Endometrium (tissue), 2 donors: ENCODE data around the gene CPNE4.
"Not testable (repeated sequence)": the region's sequence is repeated elsewhere in the genome, so short reads cannot be mapped to it uniquely, and the experiment has no call there.

Experiments used
- FAIRE-seq: peaks from 2 replicates; lab custom pipeline; 2012; peaks lifted over from hg19 to GRCh38; lab: Jason Lieb, UNC
- donor health status: control.
- donor health status: control.

Gene CPNE4

GRCh38 chr3:131957980-131958379 is 76.8 kb downstream of the CPNE4 start:
- FAIRE-seq = no peak

- no peak for FAIRE-seq
These were observed 77.3 kb downstream of the CPNE4 start for GRCh38 chr3:131957511-131957910.

DNA sequence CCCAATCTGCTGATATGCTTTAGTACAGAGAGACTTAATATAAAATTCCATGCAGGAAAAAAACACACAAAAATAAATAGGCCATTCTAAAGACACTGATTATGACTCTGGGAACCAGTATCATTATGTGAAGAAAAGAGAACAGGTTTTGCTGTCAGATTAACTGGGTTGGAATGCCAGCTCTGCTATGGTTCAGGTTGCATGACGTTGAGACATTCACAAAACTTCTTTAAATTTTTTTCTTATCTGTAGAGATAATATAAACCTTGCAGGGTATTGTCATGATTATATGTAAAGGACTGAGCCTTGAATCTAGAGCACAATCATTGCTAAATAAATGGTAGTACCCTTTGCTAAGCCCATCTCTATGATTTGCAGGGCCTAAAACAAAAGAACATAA is 86.0 kb downstream of the CPNE4 start:
- FAIRE-seq = no peak

GRCh38 chr3:131944676-131945075 is 90.1 kb downstream of the CPNE4 start:
- FAIRE-seq = no peak

- FAIRE-seq = no peak
These were observed 101.1 kb downstream of the CPNE4 start for GRCh38 chr3:131933665-131934064.

DNA sequence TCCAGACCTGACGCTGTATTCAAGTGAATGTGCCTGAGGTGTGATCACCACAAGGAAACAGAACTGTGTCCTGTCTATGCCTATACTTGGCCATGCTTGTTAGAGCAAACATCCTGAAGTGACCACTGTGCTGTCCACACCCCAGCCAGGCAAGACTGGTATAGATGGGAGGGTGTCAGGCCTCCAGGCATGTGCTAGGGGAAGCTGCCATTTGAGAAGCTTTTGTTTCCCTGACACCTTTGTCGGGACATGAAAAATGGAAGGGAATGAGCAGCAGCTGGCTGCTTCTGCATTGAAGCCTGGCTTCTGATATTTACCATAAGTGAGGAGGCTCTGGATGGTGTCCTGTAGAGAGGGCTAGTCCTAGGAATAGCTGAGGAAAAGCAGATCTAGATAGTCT is 106.2 kb downstream of the CPNE4 start:
- no peak for FAIRE-seq

GRCh38 chr3:131925571-131925970 is 109.2 kb downstream of the CPNE4 start:
- FAIRE-seq = no peak

DNA sequence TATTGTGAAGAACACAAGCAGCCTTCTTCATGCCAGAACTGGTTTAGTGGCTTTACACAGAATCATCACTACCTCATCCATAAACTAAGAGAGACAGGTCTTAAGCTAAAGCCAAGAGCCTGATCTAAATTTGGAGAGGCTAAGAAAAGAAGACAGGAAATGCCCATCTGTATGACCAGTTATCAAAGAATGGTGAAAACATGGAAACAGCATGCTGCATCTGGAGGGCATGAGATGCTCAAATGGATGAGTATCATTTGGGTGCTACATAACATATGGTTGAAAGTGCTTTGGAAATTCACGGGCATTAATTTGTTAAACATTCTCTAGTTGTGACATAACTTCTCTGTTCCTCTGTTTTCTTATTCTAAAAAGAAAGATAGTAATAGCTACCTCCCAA is 112.5 kb downstream of the CPNE4 start:
- FAIRE-seq = no peak

GRCh38 chr3:131917006-131917405 is 117.8 kb downstream of the CPNE4 start:
- FAIRE-seq = no peak

DNA sequence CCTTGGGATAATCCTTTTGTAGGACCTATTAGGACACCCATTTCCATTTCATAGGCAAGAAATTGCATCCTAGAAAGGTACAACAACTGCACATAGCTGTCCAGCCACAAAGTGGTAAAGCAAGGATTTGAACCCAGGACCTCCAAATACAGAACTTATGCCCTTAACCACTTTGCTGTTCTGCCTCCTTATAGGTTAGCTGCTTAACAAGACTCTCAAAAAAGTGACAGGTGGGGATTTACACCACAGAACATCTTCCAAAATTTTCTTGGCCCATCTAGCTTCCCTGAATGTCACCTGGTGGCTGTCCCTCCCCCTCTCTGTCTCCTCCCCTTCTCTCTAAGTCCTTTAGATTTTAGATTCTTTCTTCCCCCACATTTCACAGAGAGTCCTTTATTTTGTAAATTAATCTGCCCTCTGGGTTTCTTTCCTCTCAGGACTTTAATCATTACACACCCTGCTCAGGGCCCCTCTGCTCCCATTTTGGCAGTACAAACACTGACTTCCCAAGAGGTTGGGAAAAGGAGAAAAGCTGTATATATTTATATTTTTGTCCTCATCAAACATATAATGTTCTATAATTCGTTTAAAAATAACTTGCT is 120.6 kb downstream of the CPNE4 start:
- no peak for FAIRE-seq

DNA sequence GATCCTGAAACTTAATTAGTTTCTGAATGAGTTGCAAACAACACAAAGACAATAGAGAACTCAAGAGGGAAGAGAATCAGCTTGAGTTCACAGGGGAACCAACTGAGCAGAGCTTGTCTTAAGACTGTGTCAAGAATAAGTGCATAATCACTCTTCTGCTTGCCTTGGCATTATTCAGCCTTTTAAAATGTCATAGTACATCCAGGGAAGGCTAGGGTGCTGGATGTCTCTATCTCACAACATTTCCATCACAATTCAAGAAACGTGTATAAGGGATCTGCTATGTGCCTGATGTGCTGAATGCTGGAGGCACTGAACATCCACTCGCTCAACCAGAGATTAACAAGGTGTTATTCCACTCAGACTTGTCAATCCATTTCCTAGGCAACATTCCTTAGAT is 122.6 kb downstream of the CPNE4 start:
- FAIRE-seq = no peak

DNA sequence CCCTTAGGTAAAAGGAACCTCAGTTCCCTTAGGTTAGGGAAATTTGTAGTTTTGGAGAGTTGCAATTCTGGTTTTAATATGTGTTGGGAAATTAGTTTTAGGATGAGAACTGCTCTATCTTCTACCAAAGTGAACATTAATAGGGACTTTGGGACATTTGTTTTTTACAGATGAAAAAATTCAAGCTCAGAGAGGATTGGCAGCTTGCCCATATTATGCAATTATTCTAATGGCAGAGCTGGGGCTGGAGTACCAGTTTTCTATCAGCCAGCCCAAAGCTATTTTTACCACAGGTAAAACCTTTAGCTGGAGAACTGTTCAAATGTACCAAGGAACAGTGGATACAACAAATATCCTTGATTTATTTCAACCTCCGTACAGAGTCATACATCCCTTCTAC is 127.0 kb downstream of the CPNE4 start:
- no peak for FAIRE-seq

- FAIRE-seq = no peak
These were observed 130.8 kb downstream of the CPNE4 start for GRCh38 chr3:131903988-131904415.

DNA sequence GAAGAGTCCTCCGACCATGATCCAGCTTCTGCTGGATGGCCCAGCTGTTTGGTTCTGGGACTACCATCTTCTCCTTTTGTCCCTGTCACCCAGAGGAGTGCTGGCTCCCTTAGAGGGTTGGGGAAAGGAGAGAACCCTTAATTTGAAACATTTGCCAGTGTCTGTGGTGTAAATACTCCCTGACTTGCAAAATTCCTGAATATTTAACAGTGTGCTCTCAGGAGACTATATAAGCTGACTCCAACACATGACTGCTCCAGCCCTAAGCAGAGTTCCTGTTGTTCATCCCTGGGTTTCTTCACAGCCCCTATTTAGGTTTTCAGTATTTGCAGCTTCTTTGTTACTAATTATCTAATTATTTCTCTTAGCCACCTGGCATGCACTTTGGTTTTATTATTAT is 133.1 kb downstream of the CPNE4 start:
- FAIRE-seq = no peak

- no peak for FAIRE-seq
These were observed 133.9 kb downstream of the CPNE4 start for GRCh38 chr3:131900891-131901290.

GRCh38 chr3:131899021-131899420 is 135.8 kb downstream of the CPNE4 start:
- FAIRE-seq = no peak

DNA sequence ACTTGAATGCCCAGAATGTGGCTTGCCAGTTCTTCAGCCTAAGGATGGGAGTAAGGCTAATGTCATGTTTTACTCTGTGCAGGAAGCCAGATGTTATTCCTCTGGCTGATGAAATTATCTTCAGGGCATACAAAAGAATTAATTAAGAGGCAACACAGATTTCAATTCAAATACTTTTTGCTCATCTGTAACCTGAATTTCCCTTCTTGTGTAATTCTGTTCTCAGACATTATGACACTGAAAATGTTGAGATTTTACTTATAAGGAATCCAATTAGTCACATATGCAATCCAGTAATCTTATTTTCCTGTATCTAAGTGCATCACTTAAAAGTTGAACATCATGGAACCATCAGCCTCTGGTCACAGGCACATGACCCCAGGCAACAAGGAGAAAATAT is 136.5 kb downstream of the CPNE4 start:
- FAIRE-seq = no peak

- FAIRE-seq = no peak
These were observed 138.5 kb downstream of the CPNE4 start for GRCh38 chr3:131896285-131896684.

DNA sequence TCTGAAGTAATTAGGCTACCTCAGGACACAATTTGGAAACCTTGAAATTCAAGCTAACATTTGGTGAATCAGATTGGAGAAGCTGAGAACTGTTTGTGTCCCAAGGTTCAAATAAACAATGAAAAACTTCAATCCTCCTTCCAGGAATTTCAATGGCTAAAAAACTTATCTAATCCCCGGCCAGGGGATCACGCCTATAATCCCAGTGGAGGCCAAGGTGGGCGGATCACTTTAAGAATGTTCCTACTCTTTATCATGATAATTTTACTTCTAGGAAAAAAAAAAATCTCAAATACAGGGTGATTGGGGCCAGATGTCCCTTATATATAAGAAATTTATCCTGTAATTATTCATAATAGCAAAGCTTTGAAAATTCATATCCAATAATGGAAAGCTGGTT is 139.0 kb downstream of the CPNE4 start:
- FAIRE-seq = no peak

- FAIRE-seq = no peak
These were observed 142.5 kb downstream of the CPNE4 start for GRCh38 chr3:131892331-131892730.

GRCh38 chr3:131885871-131886270 is 148.9 kb downstream of the CPNE4 start:
- FAIRE-seq = not testable (repeated sequence)

DNA sequence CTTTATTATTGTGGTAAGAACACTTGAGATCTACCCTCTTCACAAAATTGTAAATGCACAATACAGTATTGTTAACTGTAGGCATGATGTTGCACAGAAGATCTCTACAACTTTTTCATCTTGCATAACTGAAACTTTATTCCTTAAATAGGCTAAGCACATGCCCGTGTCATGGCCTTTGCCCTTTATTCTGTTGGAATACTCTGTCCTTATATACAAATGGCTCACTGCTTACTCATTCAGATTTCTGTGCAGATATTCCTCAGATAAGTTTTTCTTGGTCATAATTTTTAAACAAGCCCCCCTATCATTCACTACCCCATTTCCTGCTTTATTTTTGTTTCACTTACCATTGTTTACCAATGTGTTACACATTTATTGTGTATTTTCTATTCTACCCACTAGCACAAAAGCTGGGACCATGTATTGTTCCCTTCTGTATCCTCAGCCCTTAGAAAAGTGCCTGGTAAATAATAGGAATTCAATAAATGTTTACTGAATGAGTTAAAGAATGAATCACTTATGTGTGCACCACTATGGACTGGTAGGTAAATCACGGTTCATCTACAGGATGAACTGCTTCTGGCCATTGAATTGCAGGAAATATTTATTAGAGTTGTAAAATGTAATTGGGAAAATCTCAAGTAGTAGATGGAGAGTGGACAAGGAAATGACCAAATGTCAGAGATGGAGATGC is 151.0 kb downstream of the CPNE4 start:
- no peak for FAIRE-seq

- FAIRE-seq = no peak
These were observed 151.7 kb downstream of the CPNE4 start for GRCh38 chr3:131883086-131883485.

GRCh38 chr3:131881777-131882176 is 153.0 kb downstream of the CPNE4 start:
- FAIRE-seq = no peak
